Endothelial cell (in vitro differentiated cells): ENCODE measurements around the gene MAEL. TPM values are rescaled to one million over a fixed set of nuclear protein-coding genes. Genes with fewer than 3 reads are reported as not detected.

Experiments used
- DNase-seq: peaks from one replicate; pipeline ENCODE4 v3.0.0; 2021; ENCODE audit warnings: low spot score
- H3K27ac Mint-ChIP-seq: one replicate; pipeline ENCODE4 v1.8.0; 2021; ENCODE audit warnings: mixed read lengths, inconsistent platforms; ENCODE audit not compliant: unreplicated experiment
- H3K27me3 Mint-ChIP-seq: one replicate; pipeline ENCODE4 v1.8.0; 2021; ENCODE audit warnings: mild to moderate bottlenecking, moderate library complexity, mixed read lengths, inconsistent platforms; ENCODE audit not compliant: unreplicated experiment
- H3K36me3 Mint-ChIP-seq: one replicate; pipeline ENCODE4 v1.8.0; 2021; ENCODE audit warnings: mild to moderate bottlenecking, low read depth, mixed read lengths, inconsistent platforms; ENCODE audit not compliant: unreplicated experiment
- H3K4me1 Mint-ChIP-seq: one replicate; pipeline ENCODE4 v1.8.0; 2021; ENCODE audit warnings: mild to moderate bottlenecking, mixed read lengths, inconsistent platforms; ENCODE audit not compliant: unreplicated experiment
- H3K4me3 Mint-ChIP-seq: one replicate; pipeline ENCODE4 v1.8.0; 2021; ENCODE audit warnings: mild to moderate bottlenecking, mixed read lengths, inconsistent platforms; ENCODE audit not compliant: unreplicated experiment
- H3K9me3 Mint-ChIP-seq: one replicate; pipeline ENCODE4 v1.8.0; 2021; ENCODE audit warnings: mixed read lengths, inconsistent platforms; ENCODE audit not compliant: unreplicated experiment
- CTCF ChIP-seq: fragments of 200-600 bp; sonication (generic); IDR thresholded peaks from one replicate; pipeline ENCODE4 v1.5.0; 2021; ENCODE audit warnings: antibody characterized with exemption; ENCODE audit not compliant: unreplicated experiment
- total RNA-seq: library from RNA; stranded (reverse); fragmentation: NEBNext Ultra II Directional; extraction: Animal tissue kit (Norgen Biotek cat#: 25700); gene quantifications from one replicate; pipeline ENCODE4 v1.2.1, GENCODE V29; 2021; ENCODE audit not compliant: unreplicated experiment

MAEL gene
- total RNA-seq, 1 donor from 2014 or later: not detected

GRCh38 chr1:166948856-166949350 lies 40.2 kb upstream of the MAEL start:
- Mint-ChIP-seq H3K27ac (no peak overlapping the region), H3K4me3 (no peak overlapping the region), H3K36me3 (no peaks in the 10 kb centered on the region), H3K4me1 (peaks cover 28% of the 10 kb centered on the region), H3K9me3 (no peaks in the 10 kb centered on the region), H3K27me3 (peaks cover 6% of the 10 kb centered on the region)
- no peak for DNase-seq
- TF ChIP-seq CTCF: no peak

- no peak for TF ChIP-seq CTCF
- Mint-ChIP-seq H3K9me3 (no peaks in the 10 kb centered on the region), H3K4me1 (peaks cover 28% of the 10 kb centered on the region), H3K27me3 (peaks cover 6% of the 10 kb centered on the region), H3K4me3 (no peak overlapping the region), H3K27ac (no peak overlapping the region), H3K36me3 (no peaks in the 10 kb centered on the region)
- DNase-seq: no peak
Observed at GRCh38 chr1:166950156-166950555, 38.9 kb upstream of the MAEL start.

GRCh38 chr1:166951050-166951449 lies 38.0 kb upstream of the MAEL start:
- H3K27ac Mint-ChIP-seq: no peak overlapping the region
- peaks cover 6% of the 10 kb centered on the region for H3K27me3 Mint-ChIP-seq
- no peaks in the 10 kb centered on the region for H3K36me3 Mint-ChIP-seq
- no peak for DNase-seq
- peaks cover 28% of the 10 kb centered on the region for H3K4me1 Mint-ChIP-seq
- no peak for TF ChIP-seq CTCF
- H3K9me3 Mint-ChIP-seq: no peaks in the 10 kb centered on the region
- no peak overlapping the region for H3K4me3 Mint-ChIP-seq

GRCh38 chr1:166952002-166952746 lies 36.9 kb upstream of the MAEL start:
- peaks cover 28% of the 10 kb centered on the region for H3K4me1 Mint-ChIP-seq
- peaks cover 3% of the 10 kb centered on the region for H3K27me3 Mint-ChIP-seq
- TF ChIP-seq CTCF: no peak
- DNase-seq: no peak
- no peaks in the 10 kb centered on the region for H3K36me3 Mint-ChIP-seq
- no peak overlapping the region for H3K4me3 Mint-ChIP-seq
- peak overlapping the region; percentile 13 for H3K27ac Mint-ChIP-seq
- no peaks in the 10 kb centered on the region for H3K9me3 Mint-ChIP-seq

- no peak for DNase-seq
- peaks cover 27% of the 10 kb centered on the region for H3K4me1 Mint-ChIP-seq
- TF ChIP-seq CTCF: no peak
- H3K4me3 Mint-ChIP-seq: no peak overlapping the region
- no peaks in the 10 kb centered on the region for H3K9me3 Mint-ChIP-seq
- no peak overlapping the region for H3K27ac Mint-ChIP-seq
- no peaks in the 10 kb centered on the region for H3K36me3 Mint-ChIP-seq
- peaks cover 3% of the 10 kb centered on the region for H3K27me3 Mint-ChIP-seq
Observed at GRCh38 chr1:166953491-166953890, 35.6 kb upstream of the MAEL start.
